IMR-90 (cell line): Measurements from ENCODE around the gene TROAP. TPM values are rescaled to one million over a fixed set of nuclear protein-coding genes. Genes with fewer than 3 reads are reported as not detected.

Experiments used
- ATAC-seq: fragments of 200-7000 bp; cut with Tn5 transposase; 2 replicates; pipeline ENCODE4 v1.9.1; 2020; ENCODE audit warnings: low read depth, mild to moderate bottlenecking, moderate library complexity
- BruUV-seq: library from RNA; stranded (reverse); fragments of 400-500 nt; replicated peaks from 2 replicates; lab custom pipeline; 2021; lab: Mats Ljungman, UMichigan
- CTCF ChIA-PET: fragments of 300-600 bp; formaldehyde crosslinking; extraction: SDS; loops from one replicate; lab custom pipeline; 2021; ENCODE audit warnings: antibody characterized with exemption; lab: Yijun Ruan, JAX
- POLR2A ChIA-PET: fragments of 300-600 bp; sonication (Branson Sonifier 250); formaldehyde crosslinking; loops from one replicate; lab custom pipeline; 2022; ENCODE audit warnings: antibody characterized with exemption; ENCODE audit not compliant: unreplicated experiment; lab: Charles Lee
- DNase-seq: peaks from one replicate; pipeline ENCODE4 v3.0.0; 2013
- H2AFZ ChIP-seq: replicated peaks from 2 replicates; pipeline ENCODE3; 2013; ENCODE audit warnings: low read length, mild to moderate bottlenecking; ENCODE audit not compliant: poor library complexity
- H2AK5ac ChIP-seq: 2 replicates; pipeline ENCODE4 v1.6.1; 2013; ENCODE audit warnings: low read depth, low read length, inconsistent platforms
- H2AK9ac ChIP-seq: replicated peaks from 2 replicates; pipeline ENCODE3; 2013; ENCODE audit warnings: mild to moderate bottlenecking, low read depth, low read length, moderate library complexity; ENCODE audit not compliant: poor library complexity
- H2BK120ac ChIP-seq: 2 replicates; pipeline ENCODE4 v1.6.1; 2013; ENCODE audit warnings: low read depth, low read length, inconsistent platforms
- H2BK15ac ChIP-seq: 3 replicates; pipeline ENCODE4 v1.6.1; 2013; ENCODE audit warnings: low read depth, low read length, inconsistent platforms
- H2BK20ac ChIP-seq: 2 replicates; pipeline ENCODE4 v1.6.1; 2013; ENCODE audit warnings: low read depth, mild to moderate bottlenecking, inconsistent platforms, low read length, moderate library complexity
- H2BK5ac ChIP-seq: 2 replicates; pipeline ENCODE4 v1.6.1; 2013; ENCODE audit warnings: mild to moderate bottlenecking, low read depth, low read length, inconsistent platforms; ENCODE audit not compliant: poor library complexity, severe bottlenecking
- H3K14ac ChIP-seq: replicated peaks from 2 replicates; pipeline ENCODE4 v1.6.1; 2013; ENCODE audit warnings: low read depth, low read length, inconsistent platforms
- H3K18ac ChIP-seq: 2 replicates; pipeline ENCODE4 v1.6.1; 2013; ENCODE audit warnings: low read depth, low read length, control low read depth
- H3K23ac ChIP-seq: 2 replicates; pipeline ENCODE4 v1.6.1; 2013; ENCODE audit warnings: low read depth, low read length, inconsistent platforms
- H3K27ac ChIP-seq: 2 replicates; pipeline ENCODE4 v1.5.1; 2013; ENCODE audit warnings: mild to moderate bottlenecking, control low read depth, low read length; ENCODE audit not compliant: insufficient read depth
- H3K27me3 ChIP-seq: 2 replicates; pipeline ENCODE4 v1.6.1; 2013; ENCODE audit warnings: low read length; ENCODE audit not compliant: control insufficient read depth, insufficient read depth
- H3K36me3 ChIP-seq: 2 replicates; pipeline ENCODE4 v1.6.1; 2013; ENCODE audit warnings: low read length, mixed read lengths; ENCODE audit not compliant: control insufficient read depth, insufficient read depth
- H3K4ac ChIP-seq: 2 replicates; pipeline ENCODE4 v1.6.1; 2013; ENCODE audit warnings: low read depth, low read length, inconsistent platforms
- H3K4me1 ChIP-seq: 2 replicates; pipeline ENCODE4 v1.6.1; 2013; ENCODE audit warnings: low read length, mixed read lengths; ENCODE audit not compliant: control insufficient read depth, insufficient read depth
- H3K4me2 ChIP-seq: 2 replicates; pipeline ENCODE4 v1.6.1; 2013; ENCODE audit warnings: low read depth, mild to moderate bottlenecking, control low read depth, low read length, moderate library complexity
- H3K4me3 ChIP-seq: 2 replicates; pipeline ENCODE4 v1.5.1; 2013; ENCODE audit warnings: low read depth, mild to moderate bottlenecking, control low read depth, low read length, moderate library complexity; ENCODE audit not compliant: insufficient read depth
- H3K56ac ChIP-seq: 2 replicates; pipeline ENCODE4 v1.6.1; 2013; ENCODE audit warnings: low read length, inconsistent platforms; ENCODE audit not compliant: insufficient read depth; ENCODE audit errors: extremely low read depth
- H3K79me1 ChIP-seq, 2 experiments: 2 replicates each; pipeline ENCODE4 v1.6.1; 2013; ENCODE audit warnings: low read length in 2 of 2, inconsistent platforms in 1 of 2, low read depth in 1 of 2
- H3K9ac ChIP-seq: 2 replicates; pipeline ENCODE4 v1.6.1; 2013; ENCODE audit warnings: low read depth, low read length, control low read depth
- H3K9me1 ChIP-seq: 2 replicates; pipeline ENCODE4 v1.6.1; 2013; ENCODE audit warnings: low read length, inconsistent platforms; ENCODE audit not compliant: insufficient read depth
- H3K9me3 ChIP-seq: 2 replicates; pipeline ENCODE4 v1.6.1; 2013; ENCODE audit warnings: low read length; ENCODE audit not compliant: control insufficient read depth, insufficient read depth
- H4K20me1 ChIP-seq: 2 replicates; pipeline ENCODE4 v1.6.1; 2013; ENCODE audit warnings: low read length, inconsistent platforms; ENCODE audit not compliant: insufficient read depth
- H4K5ac ChIP-seq: 2 replicates; pipeline ENCODE4 v1.6.1; 2013; ENCODE audit warnings: mild to moderate bottlenecking, low read depth, low read length, control low read depth
- H4K8ac ChIP-seq, 2 experiments: 2 replicates each; pipeline ENCODE4 v1.6.1; 2013; ENCODE audit warnings: low read depth in 2 of 2, low read length in 2 of 2, control low read depth in 1 of 2, inconsistent platforms in 1 of 2
- H4K91ac ChIP-seq: 2 replicates; pipeline ENCODE4 v1.6.1; 2013; ENCODE audit warnings: low read depth, low read length, inconsistent platforms; ENCODE audit not compliant: insufficient read depth
- BHLHE40 ChIP-seq: fragments of 150-350 bp; IDR thresholded peaks from 2 replicates; pipeline ENCODE4 v1.6.1; 2016; ENCODE audit warnings: mild to moderate bottlenecking, low read depth, low read length
- CEBPB ChIP-seq: IDR thresholded peaks from 2 replicates; pipeline ENCODE4 v1.6.1; 2012; ENCODE audit warnings: low read depth, low read length, improper control_type of control experiment
- CHD1 ChIP-seq: IDR thresholded peaks from 2 replicates; pipeline ENCODE4 v1.6.1; 2012; ENCODE audit warnings: low read depth, low read length, improper control_type of control experiment
- CTCF ChIP-seq: conservative IDR thresholded peaks from 2 replicates; pipeline ENCODE4 v1.5.1; 2012; ENCODE audit warnings: mild to moderate bottlenecking, low read depth, low read length, improper control_type of control experiment
- ELK1 ChIP-seq: fragments of 150-350 bp; IDR thresholded peaks from 2 replicates; pipeline ENCODE4 v1.6.1; 2016; ENCODE audit warnings: low read depth, mild to moderate bottlenecking, low read length, moderate library complexity, borderline replicate concordance
- FOS ChIP-seq: fragments of 150-350 bp; IDR thresholded peaks from 2 replicates; pipeline ENCODE4 v1.6.1; 2016; ENCODE audit warnings: low read depth, low read length
- MAFK ChIP-seq: IDR thresholded peaks from 2 replicates; pipeline ENCODE4 v1.6.1; 2012; ENCODE audit warnings: low read depth, low read length, improper control_type of control experiment
- MAZ ChIP-seq: IDR thresholded peaks from 2 replicates; pipeline ENCODE4 v1.6.1; 2012; ENCODE audit warnings: low read depth, mild to moderate bottlenecking, low read length, improper control_type of control experiment, moderate library complexity, borderline replicate concordance
- MXI1 ChIP-seq: IDR thresholded peaks from 2 replicates; pipeline ENCODE4 v1.6.1; 2012; ENCODE audit warnings: low read depth, mild to moderate bottlenecking, low read length, moderate library complexity, borderline replicate concordance
- NFE2L2 ChIP-seq: fragments of 150-350 bp; IDR thresholded peaks from 2 replicates; pipeline ENCODE4 v1.6.1; 2016; ENCODE audit warnings: low read depth, mild to moderate bottlenecking, low read length
- POLR2A ChIP-seq: IDR thresholded peaks from 2 replicates; pipeline ENCODE4 v1.6.1; 2012; ENCODE audit warnings: mild to moderate bottlenecking, low read depth, low read length
- RAD21 ChIP-seq: IDR thresholded peaks from 2 replicates; pipeline ENCODE4 v1.6.1; 2012; ENCODE audit warnings: low read length, improper control_type of control experiment
- RCOR1 ChIP-seq: IDR thresholded peaks from 2 replicates; pipeline ENCODE4 v1.6.1; 2012; ENCODE audit warnings: mild to moderate bottlenecking, low read length, improper control_type of control experiment; ENCODE audit not compliant: insufficient replicate concordance
- RFX5 ChIP-seq: IDR thresholded peaks from 2 replicates; pipeline ENCODE4 v1.8.0; 2012; ENCODE audit warnings: low read depth, mild to moderate bottlenecking, low read length, moderate library complexity
- SMC3 ChIP-seq: fragments of 150-350 bp; IDR thresholded peaks from 2 replicates; pipeline ENCODE4 v1.6.1; 2016; ENCODE audit warnings: low read depth, mild to moderate bottlenecking, antibody characterized with exemption, low read length, moderate library complexity
- USF2 ChIP-seq: fragments of 150-350 bp; IDR thresholded peaks from 2 replicates; pipeline ENCODE4 v1.6.1; 2017; ENCODE audit warnings: mild to moderate bottlenecking, antibody characterized with exemption, low read length, low read depth
- WGBS, 2 experiments: methylation state at CpG; one replicate each; pipeline versions ENCODE4 v1.1.5 to v1.1.7; 2013; ENCODE audit warnings: missing lambda C conversion rate in 2 of 2; ENCODE audit not compliant: insufficient read length in 1 of 2; ENCODE audit errors: extremely low coverage in 2 of 2; 5-methylcytosine and 5-hydroxymethylcytosine counted together
- dilution Hi-C: fragments of 300-500 bp; cut with HindIII; formaldehyde crosslinking; loops from one replicate; pipeline ENCODE4 v1.14.3; 2018; ENCODE audit warnings: low sequenced_read_pairs; ENCODE audit not compliant: unreplicated experiment
- in situ Hi-C: fragments of 300-500 bp; cut with MboI; formaldehyde crosslinking; loops from 3 replicates; pipeline ENCODE4 v1.14.3; 2019; ENCODE audit warnings: low sequenced_read_pairs, inconsistent platforms, mixed read lengths
- intact Hi-C: fragments of 100-400 bp; cut with micrococcal nuclease; formaldehyde crosslinking; loops from 2 replicates; pipeline ENCODE4 v1.10.0; 2022
- polyA plus RNA-seq, 3 experiments: library from polyadenylated mRNA; depleted of rRNA; stranded (reverse); fragments of >200 nt; gene quantifications; 2 replicates each; pipeline ENCODE4 v1.2.3, GENCODE V29; 2012; ENCODE audit warnings: low replicate concordance in 1 of 3
- total RNA-seq: library from RNA; depleted of rRNA; stranded (reverse); fragments of >200 nt; gene quantifications from 2 replicates; pipeline ENCODE4 v1.2.3, GENCODE V29; 2012

The TROAP gene
- total and polyA plus RNA-seq, 2 of the 4 experiments (the other 2 are of a cell fraction) = 21.5 to 29.3 TPM

- no TSS peak for BruUV-seq
- H3K27ac ChIP-seq = no peak overlapping the region
Measured at GRCh38 chr12:49284672-49285071, 38.4 kb upstream of the TROAP start.

More at GRCh38 chr12:49284672-49285071, 38.4 kb upstream of the TROAP start:
- intact Hi-C loops = no loop called here
- Histone ChIP-seq H2AK5ac (no peak overlapping the region), H3K56ac (no peak overlapping the region), H3K9ac (no peak overlapping the region), H3K9me1 (0 out of 2 replicates have a peak, but pooled peaks cover under 1% of the 10 kb centered on the region), H3K27me3 (peaks cover 13% of the 10 kb centered on the region), H2AFZ (no peak overlapping the region), H3K4me1 (no peaks in the 10 kb centered on the region), H4K20me1 (no peaks in the 10 kb centered on the region), H3K36me3 (no peaks in the 10 kb centered on the region), H3K9me3 (peaks cover 3% of the 10 kb centered on the region), H3K4ac (no peak overlapping the region), H3K14ac (no peak overlapping the region), H3K23ac (no peak overlapping the region), H4K91ac (no peak overlapping the region), H2BK15ac (no peak overlapping the region), H3K18ac (no peak overlapping the region), H3K79me1 (no peaks in the 10 kb centered on the region), H4K8ac (no peak overlapping the region), H2AK9ac (no peak overlapping the region), H2BK5ac (no peak overlapping the region), H4K5ac (no peak overlapping the region), H2BK20ac (no peak overlapping the region), H3K4me3 (no peak overlapping the region), H2BK120ac (no peak overlapping the region), H3K4me2 (no peak overlapping the region)
- DNase-seq (no peak), ATAC-seq (no peak)
- TF ChIP-seq MAZ = no peak
- no peak for TF ChIP-seq SMC3
- no peak for TF ChIP-seq CEBPB
- no peak for TF ChIP-seq NFE2L2
- no peak for TF ChIP-seq CTCF
- no peak for TF ChIP-seq BHLHE40
- no peak for TF ChIP-seq RCOR1
- no peak for TF ChIP-seq MAFK
- TF ChIP-seq RAD21 = no peak
- TF ChIP-seq USF2 = no peak
- TF ChIP-seq FOS = no peak
- TF ChIP-seq RFX5 = no peak
- no peak for TF ChIP-seq ELK1
- no peak for TF ChIP-seq MXI1
- TF ChIP-seq POLR2A = no peak
- no peak for TF ChIP-seq CHD1
- dilution Hi-C loops = no loop called here
- POLR2A ChIA-PET = no interaction called here
- in situ Hi-C loops = no loop called here
- CTCF ChIA-PET = interaction anchor here (1.1 kb wide), 1 partner anchor 16 kb away, joined by 3 read pairs; no protein-coding TSS in a partner anchor
- WGBS, 2 experiments = 95% methylated on average over 3 of the region's 4 CpGs; no CpG with 5 or more reads in 1 of the 2 experiments
